Fibroblast of mammary gland (primary cell): ENCODE measurements around the gene TUBGCP6.
"Not testable (repeated sequence)": the region's sequence is repeated elsewhere in the genome, so short reads cannot be mapped to it uniquely, and the experiment has no call there.

Experiments used
- DNase-seq: peaks from one replicate; pipeline ENCODE4 v3.0.0-alpha.2; 2010; ENCODE audit warnings: low read depth
- H3K4me3 ChIP-seq: 2 replicates; pipeline ENCODE4 v1.5.1; 2011; ENCODE audit warnings: low read depth, mild to moderate bottlenecking, low read length, moderate library complexity; ENCODE audit not compliant: control insufficient read depth
- CTCF ChIP-seq: conservative IDR thresholded peaks from 2 replicates; pipeline ENCODE4 v1.5.1; 2011; ENCODE audit warnings: low read depth, low read length, inconsistent platforms; ENCODE audit not compliant: control insufficient read depth, insufficient read depth

The TUBGCP6 gene

DNA sequence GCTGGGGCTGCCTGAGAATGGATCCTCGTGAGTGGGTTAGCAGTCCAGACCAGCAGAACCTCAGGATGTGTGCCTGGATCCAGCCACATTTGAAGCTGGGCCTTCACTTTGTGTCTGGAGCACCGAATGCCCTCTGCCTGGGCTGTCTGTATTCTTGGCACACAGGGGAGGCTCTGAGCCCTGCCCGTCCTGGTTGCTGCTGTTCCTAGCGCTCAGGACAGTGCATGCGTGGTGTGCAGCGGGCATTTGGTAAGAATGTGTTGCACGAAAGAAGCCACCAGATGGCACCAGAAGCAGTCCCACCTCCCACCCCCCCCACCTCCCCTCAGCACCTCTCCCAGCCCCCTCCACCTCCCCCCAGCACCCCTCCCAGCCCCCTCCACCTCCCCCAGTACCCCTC is 29.5 kb upstream of the TUBGCP6 start:
- DNase-seq = peak; percentile 62
- no peak overlapping the region for H3K4me3 ChIP-seq
- peak; percentile 29 for TF ChIP-seq CTCF

GRCh38 chr22:50273781-50274180 is 29.0 kb upstream of the TUBGCP6 start:
- not testable (repeated sequence) for H3K4me3 ChIP-seq, DNase-seq

DNA sequence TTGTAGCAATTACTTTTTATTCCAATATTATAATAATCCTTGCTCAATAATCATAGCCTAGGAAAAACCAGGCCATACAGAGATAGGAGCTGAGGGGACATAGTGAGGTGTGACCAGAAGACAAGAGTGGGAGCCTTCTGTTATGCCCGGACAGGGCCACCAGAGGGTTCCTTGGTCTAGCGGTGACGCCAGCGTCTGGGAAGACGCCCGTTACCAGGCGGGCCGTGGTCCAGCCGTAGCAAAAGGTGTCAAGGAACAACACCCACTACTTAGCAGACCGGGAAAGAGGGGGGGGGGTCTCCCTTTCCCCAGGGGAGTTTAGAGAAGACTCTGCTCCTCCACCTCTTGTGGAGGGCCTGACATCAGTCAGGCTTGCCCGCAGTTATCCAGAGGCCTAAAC is 28.5 kb upstream of the TUBGCP6 start:
- not testable (repeated sequence) for H3K4me3 ChIP-seq, DNase-seq

- no peak for TF ChIP-seq CTCF
- peak; percentile 17 for DNase-seq
- H3K4me3 ChIP-seq = no peak overlapping the region
Measured at GRCh38 chr22:50272044-50272802, 27.4 kb upstream of the TUBGCP6 start.

DNA sequence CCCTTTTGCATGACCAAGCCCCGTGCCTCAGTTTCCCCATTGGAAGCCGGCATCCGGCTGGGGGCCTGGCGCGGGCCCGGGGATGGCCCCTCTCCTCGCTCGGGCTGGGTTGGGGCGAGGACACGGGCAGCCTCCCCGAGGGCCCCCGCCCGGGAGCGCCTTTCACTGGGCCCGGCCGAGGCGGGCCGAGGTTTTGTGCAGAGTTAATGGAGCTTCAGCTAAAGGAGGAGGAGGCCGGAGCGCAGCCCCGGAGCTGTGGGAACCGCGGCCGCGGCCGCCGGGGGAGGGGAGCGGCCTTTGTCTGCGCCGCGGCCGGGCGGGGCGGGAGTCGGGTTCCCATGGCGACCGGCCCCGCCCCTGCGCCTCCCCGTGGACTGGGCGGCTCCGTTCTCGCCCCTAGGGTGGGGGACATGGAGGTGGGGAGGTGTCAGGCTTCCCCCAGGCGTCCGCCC is 26.7 kb upstream of the TUBGCP6 start:
- TF ChIP-seq CTCF = no peak
- peak overlapping the region; percentile 3 for H3K4me3 ChIP-seq
- DNase-seq = peak; percentile 35

DNA sequence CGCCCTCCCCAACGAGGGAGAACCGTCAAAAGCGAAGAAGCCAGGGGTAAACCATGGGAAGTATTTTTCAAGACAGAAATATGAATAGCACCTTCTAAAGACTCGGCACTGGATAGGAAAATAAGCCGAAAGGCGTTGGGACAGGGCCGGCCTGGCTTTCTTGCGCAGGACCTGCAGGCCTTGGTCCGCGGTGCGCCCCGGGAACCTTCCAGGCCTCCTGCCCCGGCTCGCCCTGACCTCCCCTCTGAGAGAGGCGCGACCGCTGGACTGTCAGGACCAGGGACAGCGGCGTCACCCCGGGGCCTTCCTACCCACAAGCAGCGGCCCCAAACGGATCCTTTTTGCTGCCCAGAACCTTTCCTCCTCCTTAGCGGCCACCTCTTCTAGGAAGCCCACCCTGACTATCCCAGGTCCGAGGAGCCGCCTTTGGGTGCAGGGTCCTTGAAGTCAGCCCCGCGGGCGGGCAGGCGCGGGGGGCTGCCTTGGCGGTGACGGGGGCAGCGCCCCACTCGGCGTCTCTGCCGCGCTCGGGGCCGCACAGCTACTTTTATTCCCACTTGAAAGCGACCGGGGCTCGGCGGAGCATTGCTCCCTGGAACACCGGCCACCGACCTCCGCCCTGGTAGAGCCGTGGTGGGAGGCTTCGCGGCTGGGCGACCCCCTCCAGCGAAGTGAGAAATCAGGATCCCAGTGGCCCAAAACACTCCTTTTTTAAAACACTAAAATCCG is 26.0 kb upstream of the TUBGCP6 start:
- peak overlapping the region; percentile 46 for H3K4me3 ChIP-seq
- peak; percentile 59 for DNase-seq
- no peak for TF ChIP-seq CTCF

- peak within 1 kb of the TSS; percentile 46 for H3K4me3 ChIP-seq
- TF ChIP-seq CTCF = no peak
- DNase-seq = peak; percentile 21
Measured at GRCh38 chr22:50269970-50270665, 25.3 kb upstream of the TUBGCP6 start, which contains the start of gene MAPK11. Gene MAPK11 (minus strand): TSS chr22:50270380. CDS start chr22:50270292, 88 bp downstream.
